ENCODE results near the gene ANKH. TPM values are rescaled to one million over a fixed set of nuclear protein-coding genes. Genes with fewer than 3 reads are reported as not detected.

ANKH gene
- total RNA-seq, 1 donor from 2014 or later, result 30.9 TPM

DNA sequence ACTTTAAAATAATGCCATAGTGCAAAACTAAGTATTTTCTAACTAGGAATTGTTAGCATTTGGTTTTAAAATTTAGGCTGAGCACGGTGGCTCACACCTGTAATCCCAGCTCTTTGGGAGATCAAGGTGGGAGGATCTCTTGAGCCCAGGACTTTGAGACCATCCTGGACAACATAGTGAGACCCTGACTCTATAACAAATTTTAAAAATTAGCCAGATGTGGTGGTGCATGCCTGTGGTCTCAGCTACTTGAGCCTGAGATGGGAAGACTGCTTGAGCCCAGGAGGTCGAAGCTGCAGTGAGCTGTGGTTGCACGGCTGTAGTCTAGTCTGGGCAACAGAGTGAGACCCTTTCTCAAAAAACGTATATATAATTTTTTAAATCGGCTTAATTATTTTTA lies 202.2 kb downstream of the ANKH start:
- H3K36me3 ChIP-seq, result peaks cover 0 to 4% of the 10 kb centered on the region in 2 donors
- intact Hi-C loops (cut with DNase I), result no loop called here
- H3K9me3 ChIP-seq, result no peaks in the 10 kb centered on the region
- DNase-seq (ENCODE audit: extremely low spot score in 2 of 2), result no peak
- H3K4me1 ChIP-seq, result peaks cover 76% of the 10 kb centered on the region
- no peaks in the 10 kb centered on the region for H3K27me3 ChIP-seq
- no peak overlapping the region for H3K27ac ChIP-seq
- TF ChIP-seq POLR2A (IDR thresholded peaks at IDR 0.05) (no peak), CTCF (IDR thresholded peaks at IDR 0.05) (no peak), POLR2AphosphoS5 (IDR thresholded peaks at IDR 0.05; ENCODE audit: insufficient read depth in 1 of 2, low read depth in 1 of 2) (no peak)
- H3K4me3 ChIP-seq, result no peak overlapping the region

DNA sequence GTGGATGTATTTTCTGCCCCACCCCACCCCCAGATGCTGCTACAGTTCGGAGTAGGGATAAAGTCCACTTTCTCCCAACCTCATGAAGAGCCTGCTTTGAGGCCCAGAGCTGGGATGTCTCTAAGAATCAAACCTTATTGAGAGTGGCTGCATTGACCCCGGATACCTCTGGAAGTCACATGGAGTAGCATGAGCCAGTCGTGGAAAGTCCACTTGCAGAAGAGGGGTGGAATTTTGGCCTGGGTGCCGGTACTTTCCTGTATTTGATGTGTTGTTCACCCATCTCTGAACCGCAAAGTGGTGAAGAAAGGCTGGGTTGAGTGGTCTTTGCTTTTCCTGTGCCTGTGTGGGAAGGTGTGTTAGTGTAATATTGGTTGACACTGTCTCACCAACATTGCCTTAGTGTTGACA lies 203.4 kb downstream of the ANKH start:
- intact Hi-C loops (cut with DNase I), result no loop called here
- TF ChIP-seq POLR2AphosphoS5 (IDR thresholded peaks at IDR 0.05; ENCODE audit: insufficient read depth in 1 of 2, low read depth in 1 of 2), result no peak
- TF ChIP-seq CTCF (IDR thresholded peaks at IDR 0.05), result no peak
- no peak for TF ChIP-seq POLR2A (IDR thresholded peaks at IDR 0.05)
- H3K36me3 ChIP-seq, result no peaks in the 10 kb centered on the region
- no peaks in the 10 kb centered on the region for H3K9me3 ChIP-seq
- no peak overlapping the region for H3K4me3 ChIP-seq
- no peak overlapping the region for H3K27ac ChIP-seq
- peaks cover 79% of the 10 kb centered on the region for H3K4me1 ChIP-seq
- no peaks in the 10 kb centered on the region for H3K27me3 ChIP-seq
- DNase-seq (ENCODE audit: extremely low spot score in 2 of 2), result no peak

DNA sequence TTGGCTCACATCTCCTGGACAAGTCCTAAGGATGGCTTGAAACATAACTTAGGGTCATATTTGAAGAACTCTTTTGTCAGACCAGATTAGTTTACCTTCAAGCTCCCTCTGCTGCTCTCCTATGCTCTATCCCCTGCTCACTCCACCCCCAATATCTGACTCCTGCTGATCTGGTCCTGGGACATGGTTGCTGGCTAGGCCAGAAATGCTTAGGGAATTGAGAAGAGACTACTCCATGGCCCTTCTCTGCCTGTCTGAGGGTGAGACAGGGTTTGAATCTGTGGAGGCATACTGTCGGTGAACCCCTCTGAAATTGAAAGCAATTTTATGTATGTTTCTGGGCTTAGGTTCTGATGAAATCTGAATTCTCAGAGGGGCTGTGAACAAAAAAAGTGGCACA lies 203.8 kb downstream of the ANKH start:
- no peak overlapping the region for H3K27ac ChIP-seq
- H3K9me3 ChIP-seq, result no peaks in the 10 kb centered on the region
- H3K4me1 ChIP-seq, result peaks cover 82% of the 10 kb centered on the region
- TF ChIP-seq POLR2AphosphoS5 (IDR thresholded peaks at IDR 0.05; ENCODE audit: insufficient read depth in 1 of 2, low read depth in 1 of 2), result no peak
- no peak for TF ChIP-seq CTCF (IDR thresholded peaks at IDR 0.05)
- no peak for TF ChIP-seq POLR2A (IDR thresholded peaks at IDR 0.05)
- H3K36me3 ChIP-seq, result no peaks in the 10 kb centered on the region
- intact Hi-C loops (cut with DNase I), result no loop called here
- H3K4me3 ChIP-seq, result no peak overlapping the region
- no peaks in the 10 kb centered on the region for H3K27me3 ChIP-seq
- DNase-seq (ENCODE audit: extremely low spot score in 2 of 2), result no peak

DNA sequence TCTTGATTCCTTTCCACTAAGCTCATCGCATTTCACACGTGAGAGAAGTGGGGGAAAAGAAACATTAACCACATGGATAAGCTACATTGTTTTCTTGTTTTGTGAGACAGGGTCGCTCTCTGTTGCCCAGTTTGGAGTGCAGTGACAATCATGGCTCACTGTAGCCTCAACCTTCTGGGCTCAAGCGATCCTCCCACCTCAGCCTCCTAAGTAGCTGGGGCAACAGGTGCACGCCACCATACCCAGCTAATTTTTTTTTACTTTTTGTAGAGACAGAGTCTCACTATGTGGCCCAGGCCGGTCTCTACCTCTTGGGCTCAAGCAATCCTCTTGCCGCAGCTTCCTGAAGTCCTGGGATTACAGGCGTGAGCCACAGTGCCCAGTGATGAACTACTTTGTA lies 204.3 kb downstream of the ANKH start:
- Histone ChIP-seq H3K27me3 (no peaks in the 10 kb centered on the region), H3K4me1 (peaks cover 79% of the 10 kb centered on the region), H3K4me3 (no peak overlapping the region), H3K27ac (no peak overlapping the region), H3K36me3 (no peaks in the 10 kb centered on the region), H3K9me3 (no peaks in the 10 kb centered on the region)
- TF ChIP-seq POLR2A (IDR thresholded peaks at IDR 0.05) (no peak), CTCF (IDR thresholded peaks at IDR 0.05) (no peak), POLR2AphosphoS5 (IDR thresholded peaks at IDR 0.05; ENCODE audit: insufficient read depth in 1 of 2, low read depth in 1 of 2) (no peak)
- no peak for DNase-seq (ENCODE audit: extremely low spot score in 2 of 2)
- intact Hi-C loops (cut with DNase I), result no loop called here

- Histone ChIP-seq H3K4me1 (peaks cover 70% of the 10 kb centered on the region), H3K27me3 (no peaks in the 10 kb centered on the region), H3K9me3 (no peaks in the 10 kb centered on the region), H3K4me3 (peak overlapping the region in 1 of 2 donors; percentile 80), H3K27ac (no peak overlapping the region), H3K36me3 (no peaks in the 10 kb centered on the region)
- DNase-seq (ENCODE audit: extremely low spot score in 2 of 2), result no peak
- TF ChIP-seq POLR2AphosphoS5 (IDR thresholded peaks at IDR 0.05; ENCODE audit: insufficient read depth in 1 of 2, low read depth in 1 of 2), result no peak
- no peak for TF ChIP-seq CTCF (IDR thresholded peaks at IDR 0.05)
- intact Hi-C loops (cut with DNase I), result no loop called here
These were observed 205.2 kb downstream of the ANKH start for GRCh38 chr5:14666357-14666756.
